Dermis microvascular lymphatic vessel endothelial cell (primary cell): Measurements from ENCODE around the gene PLSCR2. TPM values are rescaled to one million over a fixed set of nuclear protein-coding genes. Genes with fewer than 3 reads are reported as not detected.
"Not testable (repeated sequence)": the region's sequence is repeated elsewhere in the genome, so short reads cannot be mapped to it uniquely, and the experiment has no call there.

Experiments used
- DNase-seq, 2 donors: peaks; one replicate each; pipeline versions ENCODE4 v3.0.0 to v3.0.0-alpha.2; 2010; ENCODE audit warnings: low read depth in 2 of 2
- total RNA-seq: library from RNA; depleted of rRNA; stranded (reverse); fragments of >200 nt; gene quantifications from 2 replicates; pipeline ENCODE4 v1.2.1, GENCODE V29; 2014

The PLSCR2 gene
- total RNA-seq, 1 donor from 2014 or later: not detected

DNA sequence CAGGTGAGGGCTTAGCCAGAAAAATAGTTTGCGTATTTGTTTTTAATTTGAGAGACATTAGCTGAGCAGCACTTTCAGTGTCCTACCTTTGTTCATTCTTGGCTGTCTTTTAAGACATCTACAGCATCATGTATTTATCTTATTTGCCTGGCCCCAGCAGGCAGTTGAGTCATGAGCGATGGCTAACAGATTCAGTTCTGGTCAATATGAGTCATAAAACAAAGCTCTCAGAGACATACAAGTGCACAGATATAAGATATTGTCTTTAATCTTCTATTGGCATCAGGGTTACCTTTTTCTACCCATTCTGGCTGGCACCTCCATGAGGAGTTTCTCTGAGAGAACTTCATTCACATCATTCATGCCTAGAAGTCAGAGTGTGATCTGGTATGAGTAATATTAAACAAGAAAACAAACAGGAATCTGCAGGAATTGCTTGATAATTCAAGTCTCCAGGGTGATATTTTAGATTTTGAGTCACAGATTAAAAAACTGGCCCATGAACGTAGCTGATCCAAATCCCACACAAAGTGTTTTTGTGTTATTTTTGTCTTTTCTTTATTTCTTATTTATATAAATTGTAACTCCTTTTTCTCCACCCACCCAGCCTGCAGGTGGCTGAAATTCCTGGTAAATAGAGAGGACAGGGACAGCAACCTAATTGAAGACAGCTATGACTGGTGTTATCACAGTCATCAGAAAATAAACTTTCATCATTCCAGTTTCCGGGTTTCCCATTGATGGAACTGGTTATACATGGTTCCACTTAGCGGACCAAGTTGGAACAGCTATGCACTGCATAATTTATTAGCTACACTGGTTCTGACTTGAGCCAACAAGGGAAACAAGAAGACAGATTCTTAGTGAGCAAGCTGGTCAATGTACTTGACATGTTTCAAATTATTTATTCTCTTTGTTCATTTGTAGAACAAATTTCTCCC is 47.3 kb downstream of the PLSCR2 start:
- DNase-seq: no peak

DNA sequence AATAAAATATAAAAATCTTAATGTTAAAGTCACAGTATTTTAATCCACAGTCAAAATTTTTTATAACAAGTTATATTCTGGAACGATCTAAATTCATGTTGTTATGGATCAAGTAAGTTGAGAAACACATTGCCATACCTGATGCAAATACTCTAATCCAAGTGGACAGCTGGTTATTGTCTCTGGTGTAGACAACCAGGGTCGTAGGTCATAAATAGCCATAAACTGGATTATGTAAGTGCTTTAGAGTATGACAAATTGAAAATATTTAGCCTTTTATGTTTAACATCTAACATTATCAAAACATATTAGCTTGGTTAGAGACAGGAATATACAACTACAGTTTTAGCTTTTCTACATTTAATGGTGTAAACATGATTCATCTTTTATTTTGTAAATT is 53.0 kb downstream of the PLSCR2 start:
- no peak for DNase-seq

DNA sequence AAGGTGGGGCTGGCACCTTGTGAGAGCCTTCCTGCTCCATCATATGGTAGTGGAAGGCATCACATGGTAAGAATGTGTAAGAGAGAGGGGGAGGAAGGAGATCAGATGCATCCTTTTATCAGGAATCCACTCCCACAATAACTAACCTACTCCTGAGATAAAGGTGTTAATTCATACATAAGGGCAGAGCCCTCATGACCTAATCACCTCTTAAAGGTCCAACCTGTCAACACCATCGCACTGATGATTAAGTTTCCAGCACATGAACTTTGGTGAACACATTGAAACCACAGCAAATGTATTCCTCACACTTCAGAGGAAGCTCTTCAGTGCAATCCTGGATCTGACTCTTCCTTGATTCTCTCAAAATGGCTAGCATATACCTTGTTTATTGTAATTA is 55.4 kb downstream of the PLSCR2 start:
- no peak for DNase-seq

DNA sequence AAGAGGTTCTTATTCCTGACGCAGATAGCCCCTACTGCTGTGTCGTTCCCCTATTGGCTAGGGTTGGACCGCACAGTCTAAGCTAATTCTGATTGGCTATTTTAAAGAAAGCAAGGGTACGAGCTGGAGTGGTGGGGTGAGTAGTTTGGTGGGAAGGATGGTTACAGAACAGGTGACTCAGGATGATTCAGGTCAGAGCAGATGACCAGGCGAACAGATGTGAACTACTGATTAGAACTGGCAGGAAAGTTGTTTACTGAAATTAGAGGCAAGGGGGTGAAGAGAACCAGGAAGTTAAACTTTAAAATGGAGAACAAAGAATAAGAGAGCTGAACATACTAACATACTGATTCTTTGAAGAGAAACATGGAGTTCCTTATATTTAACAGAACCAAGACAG is 56.6 kb downstream of the PLSCR2 start:
- DNase-seq: not testable (repeated sequence)

DNA sequence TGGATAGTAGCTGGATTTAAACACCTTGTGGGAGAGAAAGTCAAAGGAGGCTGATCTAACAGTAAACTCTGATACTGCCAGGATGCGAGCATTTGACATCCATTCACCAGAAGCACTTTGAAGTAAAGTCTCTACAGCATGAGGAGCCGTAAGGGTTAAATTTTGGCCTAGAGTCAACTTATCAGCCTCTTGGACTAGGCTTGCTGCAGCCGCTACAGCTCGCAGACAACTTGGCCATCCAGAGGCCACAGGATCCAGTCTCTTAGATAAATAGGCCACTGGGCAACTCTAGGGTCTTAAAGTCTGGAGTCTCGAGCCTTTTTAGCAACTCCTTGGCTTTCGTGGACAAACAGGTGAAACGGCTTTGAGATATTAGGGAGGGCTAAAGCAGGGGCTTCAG is 61.4 kb downstream of the PLSCR2 start:
- no peak for DNase-seq

DNA sequence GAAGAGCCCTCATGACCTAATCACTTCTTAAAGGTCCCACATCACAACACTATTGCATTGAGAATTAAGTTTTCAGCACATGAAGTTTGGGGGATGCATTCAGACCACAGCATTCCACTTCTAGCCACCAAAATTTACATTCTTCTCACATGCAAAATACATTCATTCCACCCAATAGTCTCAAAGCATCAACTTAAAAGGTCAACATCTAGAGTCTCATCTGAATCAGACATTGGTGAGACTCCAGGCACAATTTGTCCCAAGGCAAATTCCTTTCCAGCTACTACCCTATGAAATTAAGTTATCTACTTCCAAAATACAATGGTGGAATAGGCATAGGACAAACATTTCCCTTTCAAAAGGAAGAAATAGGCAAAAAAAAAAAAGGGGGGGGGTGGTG is 64.9 kb downstream of the PLSCR2 start:
- no peak for DNase-seq

DNA sequence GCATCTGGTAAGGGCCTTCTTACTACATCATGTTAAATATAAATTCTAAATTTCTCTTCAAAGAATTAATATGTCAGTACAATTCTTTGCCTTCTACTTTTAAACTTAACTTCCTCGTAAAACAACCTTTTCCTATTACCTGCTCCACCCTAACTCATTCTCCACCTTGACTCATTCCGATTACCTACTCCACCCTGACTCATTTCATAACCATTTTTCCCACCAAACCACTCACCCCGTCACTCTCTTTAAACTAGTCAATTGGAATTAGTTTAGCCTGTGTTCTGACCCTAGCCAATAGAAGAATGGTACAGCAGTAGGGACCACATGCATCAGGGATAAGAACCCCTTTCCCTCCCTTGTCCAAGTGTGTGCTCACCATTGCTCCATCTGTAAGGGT is 65.6 kb downstream of the PLSCR2 start:
- no peak for DNase-seq

DNA sequence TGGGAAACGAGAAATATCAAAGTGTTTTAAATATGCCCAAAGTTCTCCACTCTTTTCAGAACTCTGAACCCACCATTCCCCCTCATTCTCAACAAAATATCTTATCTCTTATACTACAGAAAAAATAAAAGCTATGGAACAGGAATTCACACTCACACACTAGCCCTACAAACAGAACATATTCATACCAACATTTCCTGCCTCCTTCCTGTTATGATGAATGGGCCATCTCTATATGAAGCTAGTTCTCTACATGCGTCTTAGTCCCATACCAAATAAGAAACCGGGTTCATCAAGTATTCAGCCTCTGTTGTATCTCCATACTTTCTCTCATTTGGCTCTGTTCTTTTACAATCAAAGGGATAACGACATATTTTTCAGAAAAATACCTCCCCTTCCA is 72.6 kb downstream of the PLSCR2 start:
- peak; percentile 45 to 73 for DNase-seq

DNA sequence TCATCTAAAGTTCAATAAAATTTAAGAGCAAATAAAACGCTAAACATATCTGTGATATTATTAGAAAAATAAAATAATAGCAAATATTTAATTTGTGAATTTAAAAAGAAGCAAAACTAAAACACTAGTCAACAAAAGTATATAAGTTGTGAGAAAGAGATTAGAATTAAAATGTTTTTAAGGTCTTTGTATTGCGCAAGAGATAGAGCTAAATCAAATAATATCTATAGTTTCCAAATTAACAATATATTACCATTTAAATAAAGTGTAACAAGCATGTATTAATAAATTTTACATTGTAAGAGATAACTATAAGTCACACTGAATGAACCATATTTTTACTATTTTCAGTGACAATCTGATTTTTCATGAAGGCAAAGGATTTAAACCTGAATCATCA is 74.2 kb downstream of the PLSCR2 start:
- no peak for DNase-seq

DNA sequence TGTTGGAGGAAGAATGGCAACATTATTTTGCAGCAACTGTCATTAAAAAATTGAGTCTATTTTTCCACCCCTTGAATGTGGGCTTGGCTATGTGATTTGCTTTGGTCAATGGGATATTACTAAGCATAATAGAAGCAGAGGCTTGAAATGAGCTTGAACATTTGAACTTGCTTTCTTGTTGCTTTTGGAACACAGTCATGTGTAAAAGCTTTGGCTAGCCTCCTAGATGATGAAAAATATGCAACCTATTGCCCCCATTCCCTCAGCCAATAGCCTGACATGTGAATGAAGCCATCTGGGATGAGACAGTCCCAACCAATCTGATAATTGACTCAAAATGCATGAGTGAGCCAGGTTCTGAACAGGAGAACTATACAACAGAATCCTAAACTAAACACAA is 78.4 kb downstream of the PLSCR2 start:
- DNase-seq: peak; percentile 94 to 98

DNA sequence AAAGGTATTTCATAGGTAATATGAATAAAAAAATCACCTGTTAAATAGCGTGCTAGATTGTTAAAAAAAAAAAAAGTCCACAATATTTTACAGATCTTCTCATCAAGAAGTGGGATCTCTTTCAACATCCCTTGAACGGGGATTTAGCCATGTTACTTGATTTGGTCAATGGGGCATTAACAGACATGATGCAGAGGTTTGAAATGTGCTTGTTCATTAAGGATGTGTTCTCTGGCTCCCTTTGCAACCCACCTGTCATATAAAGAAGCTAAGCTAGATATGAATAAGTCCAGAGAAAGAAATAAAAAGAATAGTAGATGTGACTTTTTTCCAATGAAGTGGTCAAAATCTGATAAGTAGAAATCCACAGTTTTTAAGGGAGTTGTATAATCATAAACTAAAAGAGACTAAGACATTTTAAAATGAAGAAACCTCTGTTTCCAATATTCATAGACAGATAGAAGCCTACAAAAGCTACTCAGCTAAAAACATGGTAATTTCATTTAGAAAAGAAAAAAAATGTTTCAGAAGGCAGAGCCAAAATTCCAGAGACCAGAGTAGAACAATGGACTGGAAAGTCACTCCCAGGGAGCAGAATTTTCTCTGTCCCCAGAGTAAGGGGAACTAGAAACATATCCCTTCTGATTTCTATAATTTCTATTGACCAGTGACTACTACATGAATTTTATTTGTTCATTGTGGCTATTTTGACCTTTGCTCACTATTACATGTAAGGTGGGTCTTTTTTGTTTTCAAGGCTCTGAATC is 79.2 kb downstream of the PLSCR2 start:
- peak; percentile 48 to 62 for DNase-seq

DNA sequence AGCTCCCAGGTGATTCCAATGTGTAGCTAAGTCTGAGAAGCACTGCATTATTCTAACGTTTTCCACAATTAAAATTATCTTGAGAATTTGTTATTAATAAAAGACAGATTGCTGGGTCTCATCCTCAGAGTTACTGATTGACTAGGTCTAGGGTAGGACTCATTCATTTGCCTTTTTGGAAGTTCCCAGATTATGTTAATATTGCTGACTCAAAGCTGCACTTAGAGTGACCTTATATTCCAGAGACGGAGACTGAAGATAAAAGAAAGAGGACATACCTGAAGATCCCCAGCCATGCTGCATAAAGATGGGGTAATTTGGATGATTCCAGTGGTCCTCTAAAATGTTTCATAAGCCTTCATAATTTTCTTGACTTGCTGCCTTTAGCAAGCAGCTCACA is 81.8 kb downstream of the PLSCR2 start:
- DNase-seq: no peak

DNA sequence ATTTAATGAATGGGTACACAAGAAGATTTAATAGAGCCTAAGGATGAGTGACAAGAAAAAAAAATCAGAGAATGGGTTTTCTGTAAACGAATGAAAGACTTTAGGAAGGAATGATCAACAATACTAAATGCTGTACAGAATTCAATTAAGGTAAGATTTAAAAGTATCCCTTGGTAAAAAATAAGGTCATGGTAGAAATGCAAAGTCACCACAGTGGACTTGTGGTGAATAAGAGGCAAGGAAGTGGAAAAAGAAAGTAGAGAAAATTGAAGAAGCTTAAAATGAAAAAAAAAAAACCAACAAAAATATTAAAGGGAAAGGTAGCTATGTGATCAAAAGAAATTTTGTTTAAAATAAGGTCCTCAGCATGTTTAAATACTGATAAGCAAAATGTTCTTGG is 82.4 kb downstream of the PLSCR2 start:
- no peak for DNase-seq

DNA sequence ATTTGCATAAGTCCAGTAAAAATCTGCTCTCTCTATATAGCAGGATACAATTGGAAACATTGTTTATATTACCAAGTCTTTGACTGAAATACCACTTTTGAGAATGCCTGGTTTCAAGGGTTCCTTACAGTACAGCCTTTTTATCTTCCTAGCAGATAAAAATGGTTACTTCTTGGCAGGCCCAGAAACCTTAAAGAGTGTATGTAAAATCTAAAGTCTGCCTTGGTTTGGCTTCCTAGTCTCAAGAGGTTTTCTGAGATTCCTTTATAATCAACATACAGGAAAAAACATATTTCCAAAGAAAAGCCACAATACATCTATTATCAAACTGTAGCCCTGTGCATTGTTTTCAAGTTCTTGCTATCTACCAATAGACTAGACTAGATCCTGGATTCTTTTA is 84.6 kb downstream of the PLSCR2 start:
- no peak for DNase-seq

Other genes with a start within 250 kb of the PLSCR2 start
- 569 and 1,330 TPM in 2 replicates for gene PLSCR4, start 218.5 kb downstream of the PLSCR2 start, total RNA-seq
- gene PLSCR1, start 75.0 kb upstream of the PLSCR2 start, total RNA-seq: 56.4 and 123 TPM in 2 replicates
- not detected in 2 replicates for gene PLSCR5, start 135.8 kb upstream of the PLSCR2 start, total RNA-seq